IMR-90 (cell line): ENCODE data around the gene IKBIP. TPM values are rescaled to one million over a fixed set of nuclear protein-coding genes. Genes with fewer than 3 reads are reported as not detected.

Source experiments
- ATAC-seq: fragments of 200-7000 bp; cut with Tn5 transposase; 2 replicates; pipeline ENCODE4 v1.9.1; 2020; ENCODE audit warnings: low read depth, mild to moderate bottlenecking, moderate library complexity
- BruUV-seq: library from RNA; stranded (reverse); fragments of 400-500 nt; replicated peaks from 2 replicates; lab custom pipeline; 2021; lab: Mats Ljungman, UMichigan
- CTCF ChIA-PET: fragments of 300-600 bp; formaldehyde crosslinking; extraction: SDS; loops from one replicate; lab custom pipeline; 2021; ENCODE audit warnings: antibody characterized with exemption; lab: Yijun Ruan, JAX
- POLR2A ChIA-PET: fragments of 300-600 bp; sonication (Branson Sonifier 250); formaldehyde crosslinking; loops from one replicate; lab custom pipeline; 2022; ENCODE audit warnings: antibody characterized with exemption; ENCODE audit not compliant: unreplicated experiment; lab: Charles Lee
- DNase-seq: peaks from one replicate; pipeline ENCODE4 v3.0.0; 2013
- H2AFZ ChIP-seq: replicated peaks from 2 replicates; pipeline ENCODE3; 2013; ENCODE audit warnings: low read length, mild to moderate bottlenecking; ENCODE audit not compliant: poor library complexity
- H2AK5ac ChIP-seq: 2 replicates; pipeline ENCODE4 v1.6.1; 2013; ENCODE audit warnings: low read depth, low read length, inconsistent platforms
- H2AK9ac ChIP-seq: replicated peaks from 2 replicates; pipeline ENCODE3; 2013; ENCODE audit warnings: mild to moderate bottlenecking, low read depth, low read length, moderate library complexity; ENCODE audit not compliant: poor library complexity
- H2BK120ac ChIP-seq: 2 replicates; pipeline ENCODE4 v1.6.1; 2013; ENCODE audit warnings: low read depth, low read length, inconsistent platforms
- H2BK15ac ChIP-seq: 3 replicates; pipeline ENCODE4 v1.6.1; 2013; ENCODE audit warnings: low read depth, low read length, inconsistent platforms
- H2BK20ac ChIP-seq: 2 replicates; pipeline ENCODE4 v1.6.1; 2013; ENCODE audit warnings: low read depth, mild to moderate bottlenecking, inconsistent platforms, low read length, moderate library complexity
- H2BK5ac ChIP-seq: 2 replicates; pipeline ENCODE4 v1.6.1; 2013; ENCODE audit warnings: mild to moderate bottlenecking, low read depth, low read length, inconsistent platforms; ENCODE audit not compliant: poor library complexity, severe bottlenecking
- H3K14ac ChIP-seq: replicated peaks from 2 replicates; pipeline ENCODE4 v1.6.1; 2013; ENCODE audit warnings: low read depth, low read length, inconsistent platforms
- H3K18ac ChIP-seq: 2 replicates; pipeline ENCODE4 v1.6.1; 2013; ENCODE audit warnings: low read depth, low read length, control low read depth
- H3K23ac ChIP-seq: 2 replicates; pipeline ENCODE4 v1.6.1; 2013; ENCODE audit warnings: low read depth, low read length, inconsistent platforms
- H3K27ac ChIP-seq: 2 replicates; pipeline ENCODE4 v1.5.1; 2013; ENCODE audit warnings: mild to moderate bottlenecking, control low read depth, low read length; ENCODE audit not compliant: insufficient read depth
- H3K27me3 ChIP-seq: 2 replicates; pipeline ENCODE4 v1.6.1; 2013; ENCODE audit warnings: low read length; ENCODE audit not compliant: control insufficient read depth, insufficient read depth
- H3K36me3 ChIP-seq: 2 replicates; pipeline ENCODE4 v1.6.1; 2013; ENCODE audit warnings: low read length, mixed read lengths; ENCODE audit not compliant: control insufficient read depth, insufficient read depth
- H3K4ac ChIP-seq: 2 replicates; pipeline ENCODE4 v1.6.1; 2013; ENCODE audit warnings: low read depth, low read length, inconsistent platforms
- H3K4me1 ChIP-seq: 2 replicates; pipeline ENCODE4 v1.6.1; 2013; ENCODE audit warnings: low read length, mixed read lengths; ENCODE audit not compliant: control insufficient read depth, insufficient read depth
- H3K4me2 ChIP-seq: 2 replicates; pipeline ENCODE4 v1.6.1; 2013; ENCODE audit warnings: low read depth, mild to moderate bottlenecking, control low read depth, low read length, moderate library complexity
- H3K4me3 ChIP-seq: 2 replicates; pipeline ENCODE4 v1.5.1; 2013; ENCODE audit warnings: low read depth, mild to moderate bottlenecking, control low read depth, low read length, moderate library complexity; ENCODE audit not compliant: insufficient read depth
- H3K56ac ChIP-seq: 2 replicates; pipeline ENCODE4 v1.6.1; 2013; ENCODE audit warnings: low read length, inconsistent platforms; ENCODE audit not compliant: insufficient read depth; ENCODE audit errors: extremely low read depth
- H3K79me1 ChIP-seq, 2 experiments: 2 replicates each; pipeline ENCODE4 v1.6.1; 2013; ENCODE audit warnings: low read length in 2 of 2, inconsistent platforms in 1 of 2, low read depth in 1 of 2
- H3K9ac ChIP-seq: 2 replicates; pipeline ENCODE4 v1.6.1; 2013; ENCODE audit warnings: low read depth, low read length, control low read depth
- H3K9me1 ChIP-seq: 2 replicates; pipeline ENCODE4 v1.6.1; 2013; ENCODE audit warnings: low read length, inconsistent platforms; ENCODE audit not compliant: insufficient read depth
- H3K9me3 ChIP-seq: 2 replicates; pipeline ENCODE4 v1.6.1; 2013; ENCODE audit warnings: low read length; ENCODE audit not compliant: control insufficient read depth, insufficient read depth
- H4K20me1 ChIP-seq: 2 replicates; pipeline ENCODE4 v1.6.1; 2013; ENCODE audit warnings: low read length, inconsistent platforms; ENCODE audit not compliant: insufficient read depth
- H4K5ac ChIP-seq: 2 replicates; pipeline ENCODE4 v1.6.1; 2013; ENCODE audit warnings: mild to moderate bottlenecking, low read depth, low read length, control low read depth
- H4K8ac ChIP-seq, 2 experiments: 2 replicates each; pipeline ENCODE4 v1.6.1; 2013; ENCODE audit warnings: low read depth in 2 of 2, low read length in 2 of 2, control low read depth in 1 of 2, inconsistent platforms in 1 of 2
- H4K91ac ChIP-seq: 2 replicates; pipeline ENCODE4 v1.6.1; 2013; ENCODE audit warnings: low read depth, low read length, inconsistent platforms; ENCODE audit not compliant: insufficient read depth
- BHLHE40 ChIP-seq: fragments of 150-350 bp; IDR thresholded peaks from 2 replicates; pipeline ENCODE4 v1.6.1; 2016; ENCODE audit warnings: mild to moderate bottlenecking, low read depth, low read length
- CEBPB ChIP-seq: IDR thresholded peaks from 2 replicates; pipeline ENCODE4 v1.6.1; 2012; ENCODE audit warnings: low read depth, low read length, improper control_type of control experiment
- CHD1 ChIP-seq: IDR thresholded peaks from 2 replicates; pipeline ENCODE4 v1.6.1; 2012; ENCODE audit warnings: low read depth, low read length, improper control_type of control experiment
- FOS ChIP-seq: fragments of 150-350 bp; IDR thresholded peaks from 2 replicates; pipeline ENCODE4 v1.6.1; 2016; ENCODE audit warnings: low read depth, low read length
- MAFK ChIP-seq: IDR thresholded peaks from 2 replicates; pipeline ENCODE4 v1.6.1; 2012; ENCODE audit warnings: low read depth, low read length, improper control_type of control experiment
- MAZ ChIP-seq: IDR thresholded peaks from 2 replicates; pipeline ENCODE4 v1.6.1; 2012; ENCODE audit warnings: low read depth, mild to moderate bottlenecking, low read length, improper control_type of control experiment, moderate library complexity, borderline replicate concordance
- MXI1 ChIP-seq: IDR thresholded peaks from 2 replicates; pipeline ENCODE4 v1.6.1; 2012; ENCODE audit warnings: low read depth, mild to moderate bottlenecking, low read length, moderate library complexity, borderline replicate concordance
- NFE2L2 ChIP-seq: fragments of 150-350 bp; IDR thresholded peaks from 2 replicates; pipeline ENCODE4 v1.6.1; 2016; ENCODE audit warnings: low read depth, mild to moderate bottlenecking, low read length
- POLR2A ChIP-seq: IDR thresholded peaks from 2 replicates; pipeline ENCODE4 v1.6.1; 2012; ENCODE audit warnings: mild to moderate bottlenecking, low read depth, low read length
- RAD21 ChIP-seq: IDR thresholded peaks from 2 replicates; pipeline ENCODE4 v1.6.1; 2012; ENCODE audit warnings: low read length, improper control_type of control experiment
- RCOR1 ChIP-seq: IDR thresholded peaks from 2 replicates; pipeline ENCODE4 v1.6.1; 2012; ENCODE audit warnings: mild to moderate bottlenecking, low read length, improper control_type of control experiment; ENCODE audit not compliant: insufficient replicate concordance
- RFX5 ChIP-seq: IDR thresholded peaks from 2 replicates; pipeline ENCODE4 v1.8.0; 2012; ENCODE audit warnings: low read depth, mild to moderate bottlenecking, low read length, moderate library complexity
- SMC3 ChIP-seq: fragments of 150-350 bp; IDR thresholded peaks from 2 replicates; pipeline ENCODE4 v1.6.1; 2016; ENCODE audit warnings: low read depth, mild to moderate bottlenecking, antibody characterized with exemption, low read length, moderate library complexity
- dilution Hi-C: fragments of 300-500 bp; cut with HindIII; formaldehyde crosslinking; loops from one replicate; pipeline ENCODE4 v1.14.3; 2018; ENCODE audit warnings: low sequenced_read_pairs; ENCODE audit not compliant: unreplicated experiment
- in situ Hi-C: fragments of 300-500 bp; cut with MboI; formaldehyde crosslinking; loops from 3 replicates; pipeline ENCODE4 v1.14.3; 2019; ENCODE audit warnings: low sequenced_read_pairs, inconsistent platforms, mixed read lengths
- intact Hi-C: fragments of 100-400 bp; cut with micrococcal nuclease; formaldehyde crosslinking; loops from 2 replicates; pipeline ENCODE4 v1.10.0; 2022
- polyA plus RNA-seq, 3 experiments: library from polyadenylated mRNA; depleted of rRNA; stranded (reverse); fragments of >200 nt; gene quantifications; 2 replicates each; pipeline ENCODE4 v1.2.3, GENCODE V29; 2012; ENCODE audit warnings: low replicate concordance in 1 of 3
- total RNA-seq: library from RNA; depleted of rRNA; stranded (reverse); fragments of >200 nt; gene quantifications from 2 replicates; pipeline ENCODE4 v1.2.3, GENCODE V29; 2012
- TF ChIP-seq, protein P1 (sequence below): fragments of 150-350 bp; IDR thresholded peaks from 2 replicates; pipeline ENCODE4 v1.6.1; 2016; ENCODE audit warnings: low read depth, mild to moderate bottlenecking, low read length, moderate library complexity, borderline replicate concordance
- TF ChIP-seq, protein P2 (sequence below): conservative IDR thresholded peaks from 2 replicates; pipeline ENCODE4 v1.5.1; 2012; ENCODE audit warnings: mild to moderate bottlenecking, low read depth, low read length, improper control_type of control experiment
- TF ChIP-seq, protein P3 (sequence below): fragments of 150-350 bp; IDR thresholded peaks from 2 replicates; pipeline ENCODE4 v1.6.1; 2017; ENCODE audit warnings: mild to moderate bottlenecking, antibody characterized with exemption, low read length, low read depth

IKBIP gene
- total and polyA plus RNA-seq, 2 of the 4 experiments (the other 2 are of a cell fraction): 37.1 to 52.7 TPM

DNA sequence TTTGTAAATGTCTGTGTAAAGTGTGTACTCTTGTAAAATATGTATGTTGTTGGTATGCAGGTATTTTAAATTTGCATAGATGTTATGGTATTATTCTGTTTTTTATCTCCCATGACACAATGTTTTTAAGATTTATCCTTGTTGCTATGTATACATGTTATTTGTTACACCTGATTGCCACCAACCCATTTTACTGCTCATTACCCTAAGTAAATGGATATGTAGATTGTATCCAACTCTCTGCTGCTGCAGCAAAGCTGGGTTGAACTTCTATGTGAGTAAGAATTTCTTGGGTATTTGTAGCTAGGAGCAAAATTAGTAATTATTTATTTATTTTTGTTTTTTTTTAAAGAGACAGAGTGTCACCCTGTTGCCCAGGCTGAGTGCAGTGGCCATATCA lies 6.7 kb upstream of the IKBIP start:
- no peak for ATAC-seq
- Histone ChIP-seq H3K9ac (no peak overlapping the region), H3K23ac (no peak overlapping the region), H4K8ac (no peak overlapping the region), H2AK5ac (no peak overlapping the region), H3K14ac (no peak overlapping the region), H2BK5ac (no peak overlapping the region), H3K4ac (no peak overlapping the region), H3K56ac (no peak overlapping the region), H3K4me1 (no peaks in the 10 kb centered on the region), H3K4me2 (no peak overlapping the region), H3K36me3 (peaks cover 16% of the 10 kb centered on the region), H4K20me1 (no peaks in the 10 kb centered on the region), H3K79me1 (peaks cover 0 to under 1% of the 10 kb centered on the region in 2 experiments; a peak in 2 of 4 replicates), H3K9me1 (no peaks in the 10 kb centered on the region), H2BK20ac (no peak overlapping the region), H2AK9ac (no peak overlapping the region), H2BK15ac (no peak overlapping the region), H4K5ac (no peak overlapping the region), H4K91ac (no peak overlapping the region), H3K18ac (no peak overlapping the region), H2BK120ac (no peak overlapping the region), H3K4me3 (no peak overlapping the region), H2AFZ (no peak overlapping the region), H3K27ac (no peak overlapping the region), H3K27me3 (no peaks in the 10 kb centered on the region), H3K9me3 (no peaks in the 10 kb centered on the region)
- ChIA-PET CTCF (interaction anchor here (0.6 to 1.8 kb wide), 2 partner anchors 85 to 111 kb away, joined by 3 to 6 read pairs; no protein-coding TSS in a partner anchor), POLR2A (no interaction called here)
- dilution Hi-C loops (no loop called here), in situ Hi-C loops (loop anchor here (10.0 kb wide), 1 partner anchor 237 kb away; no protein-coding TSS in a partner anchor), intact Hi-C loops (loop anchor here (5.0 kb wide), 1 partner anchor 44 kb away; no protein-coding TSS in a partner anchor)
- no peak for DNase-seq
- BruUV-seq: no TSS peak
- no peak for TF ChIP-seq POLR2A
- no peak for TF ChIP-seq FOS
- TF ChIP-seq, protein P1, sequence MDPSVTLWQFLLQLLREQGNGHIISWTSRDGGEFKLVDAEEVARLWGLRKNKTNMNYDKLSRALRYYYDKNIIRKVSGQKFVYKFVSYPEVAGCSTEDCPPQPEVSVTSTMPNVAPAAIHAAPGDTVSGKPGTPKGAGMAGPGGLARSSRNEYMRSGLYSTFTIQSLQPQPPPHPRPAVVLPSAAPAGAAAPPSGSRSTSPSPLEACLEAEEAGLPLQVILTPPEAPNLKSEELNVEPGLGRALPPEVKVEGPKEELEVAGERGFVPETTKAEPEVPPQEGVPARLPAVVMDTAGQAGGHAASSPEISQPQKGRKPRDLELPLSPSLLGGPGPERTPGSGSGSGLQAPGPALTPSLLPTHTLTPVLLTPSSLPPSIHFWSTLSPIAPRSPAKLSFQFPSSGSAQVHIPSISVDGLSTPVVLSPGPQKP: no peak
- TF ChIP-seq MXI1: no peak
- no peak for TF ChIP-seq SMC3
- TF ChIP-seq CHD1: no peak
- no peak for TF ChIP-seq MAFK
- no peak for TF ChIP-seq RCOR1
- TF ChIP-seq RAD21: no peak
- TF ChIP-seq RFX5: no peak
- no peak for TF ChIP-seq MAZ
- TF ChIP-seq, protein P2, sequence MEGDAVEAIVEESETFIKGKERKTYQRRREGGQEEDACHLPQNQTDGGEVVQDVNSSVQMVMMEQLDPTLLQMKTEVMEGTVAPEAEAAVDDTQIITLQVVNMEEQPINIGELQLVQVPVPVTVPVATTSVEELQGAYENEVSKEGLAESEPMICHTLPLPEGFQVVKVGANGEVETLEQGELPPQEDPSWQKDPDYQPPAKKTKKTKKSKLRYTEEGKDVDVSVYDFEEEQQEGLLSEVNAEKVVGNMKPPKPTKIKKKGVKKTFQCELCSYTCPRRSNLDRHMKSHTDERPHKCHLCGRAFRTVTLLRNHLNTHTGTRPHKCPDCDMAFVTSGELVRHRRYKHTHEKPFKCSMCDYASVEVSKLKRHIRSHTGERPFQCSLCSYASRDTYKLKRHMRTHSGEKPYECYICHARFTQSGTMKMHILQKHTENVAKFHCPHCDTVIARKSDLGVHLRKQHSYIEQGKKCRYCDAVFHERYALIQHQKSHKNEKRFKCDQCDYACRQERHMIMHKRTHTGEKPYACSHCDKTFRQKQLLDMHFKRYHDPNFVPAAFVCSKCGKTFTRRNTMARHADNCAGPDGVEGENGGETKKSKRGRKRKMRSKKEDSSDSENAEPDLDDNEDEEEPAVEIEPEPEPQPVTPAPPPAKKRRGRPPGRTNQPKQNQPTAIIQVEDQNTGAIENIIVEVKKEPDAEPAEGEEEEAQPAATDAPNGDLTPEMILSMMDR: no peak
- no peak for TF ChIP-seq CEBPB
- no peak for TF ChIP-seq NFE2L2
- no peak for TF ChIP-seq BHLHE40
- TF ChIP-seq, protein P3, sequence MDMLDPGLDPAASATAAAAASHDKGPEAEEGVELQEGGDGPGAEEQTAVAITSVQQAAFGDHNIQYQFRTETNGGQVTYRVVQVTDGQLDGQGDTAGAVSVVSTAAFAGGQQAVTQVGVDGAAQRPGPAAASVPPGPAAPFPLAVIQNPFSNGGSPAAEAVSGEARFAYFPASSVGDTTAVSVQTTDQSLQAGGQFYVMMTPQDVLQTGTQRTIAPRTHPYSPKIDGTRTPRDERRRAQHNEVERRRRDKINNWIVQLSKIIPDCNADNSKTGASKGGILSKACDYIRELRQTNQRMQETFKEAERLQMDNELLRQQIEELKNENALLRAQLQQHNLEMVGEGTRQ: no peak
